Measurements from ENCODE around the gene EIPR1. TPM values are rescaled to one million over a fixed set of nuclear protein-coding genes. Genes with fewer than 3 reads are reported as not detected.
A peak's percentile ranks its signal among the peaks of the same experiment; 100 is the strongest.

Gene EIPR1
- total and polyA plus RNA-seq, 5 donors from 2014 or later = 26.6 to 44.8 (median 33.7) TPM

- H3K36me3 Mint-ChIP-seq = peaks cover 31% of the 10 kb centered on the region
- H3K27me3 Mint-ChIP-seq = no peaks in the 10 kb centered on the region
- H3K27ac ChIP-seq (ENCODE audit: insufficient read depth, low read length, poor library complexity, severe bottlenecking) = no peak overlapping the region
- H3K27ac Mint-ChIP-seq = no peak overlapping the region
- ATAC-seq (ENCODE audit: low read depth in 2 of 2) (no peak), DNase-seq (no peak)
- H3K4me1 Mint-ChIP-seq = peaks cover 0 to 3% (median under 1%) of the 10 kb centered on the region in 4 donors
- H3K36me3 ChIP-seq (ENCODE audit: control insufficient read depth, insufficient read depth, low read length) = no peaks in the 10 kb centered on the region
- H3K4me3 ChIP-seq (ENCODE audit: low read depth, low read length) = no peak overlapping the region
- H3K9me3 ChIP-seq (ENCODE audit: control insufficient read depth in 2 of 2, low read length in 2 of 2) = peaks cover 17 to 24% of the 10 kb centered on the region in 2 experiments
- no peak overlapping the region for H3K4me3 Mint-ChIP-seq
- no peaks in the 10 kb centered on the region for H3K27me3 ChIP-seq (ENCODE audit: control insufficient read depth, insufficient read depth, low read length)
- H3K4me1 ChIP-seq (ENCODE audit: control insufficient read depth, insufficient read depth, low read length, poor library complexity, severe bottlenecking) = no peaks in the 10 kb centered on the region
- peaks cover 0 to 32% (median 4%) of the 10 kb centered on the region in 7 donors for H3K9me3 Mint-ChIP-seq
Observed at GRCh38 chr2:3160751-3161330, 216.8 kb downstream of the EIPR1 start.

GRCh38 chr2:3159782-3160545 is 217.7 kb downstream of the EIPR1 start:
- ATAC-seq (ENCODE audit: low read depth in 2 of 2) (no peak), DNase-seq (no peak)
- no peak overlapping the region for H3K4me3 ChIP-seq (ENCODE audit: low read depth, low read length)
- H3K27me3 ChIP-seq (ENCODE audit: control insufficient read depth, insufficient read depth, low read length) = no peaks in the 10 kb centered on the region
- Mint-ChIP-seq H3K27me3 (no peaks in the 10 kb centered on the region), H3K27ac (no peak overlapping the region), H3K4me3 (no peak overlapping the region), H3K9me3 (peaks cover 0 to 25% (median 3%) of the 10 kb centered on the region in 7 donors), H3K4me1 (peaks cover 0 to 4% (median 3%) of the 10 kb centered on the region in 4 donors), H3K36me3 (peaks cover 29% of the 10 kb centered on the region)
- no peaks in the 10 kb centered on the region for H3K4me1 ChIP-seq (ENCODE audit: control insufficient read depth, insufficient read depth, low read length, poor library complexity, severe bottlenecking)
- H3K9me3 ChIP-seq (ENCODE audit: control insufficient read depth in 2 of 2, low read length in 2 of 2) = peaks cover 17 to 22% of the 10 kb centered on the region in 2 experiments
- H3K36me3 ChIP-seq (ENCODE audit: control insufficient read depth, insufficient read depth, low read length) = no peaks in the 10 kb centered on the region
- no peak overlapping the region for H3K27ac ChIP-seq (ENCODE audit: insufficient read depth, low read length, poor library complexity, severe bottlenecking)

- H3K9me3 Mint-ChIP-seq = peaks cover 0 to 5% (median 1%) of the 10 kb centered on the region in 7 donors
- ATAC-seq (ENCODE audit: low read depth in 2 of 2) (no peak), DNase-seq (no peak)
- Histone ChIP-seq H3K27ac (ENCODE audit: insufficient read depth, low read length, poor library complexity, severe bottlenecking) (no peak overlapping the region), H3K36me3 (ENCODE audit: control insufficient read depth, insufficient read depth, low read length) (no peaks in the 10 kb centered on the region), H3K4me3 (ENCODE audit: low read depth, low read length) (no peak overlapping the region), H3K27me3 (ENCODE audit: control insufficient read depth, insufficient read depth, low read length) (no peaks in the 10 kb centered on the region), H3K4me1 (ENCODE audit: control insufficient read depth, insufficient read depth, low read length, poor library complexity, severe bottlenecking) (no peaks in the 10 kb centered on the region), H3K9me3 (ENCODE audit: control insufficient read depth in 2 of 2, low read length in 2 of 2) (no peaks in the 10 kb centered on the region)
- peaks cover 41% of the 10 kb centered on the region for H3K36me3 Mint-ChIP-seq
- H3K27me3 Mint-ChIP-seq = no peaks in the 10 kb centered on the region
- no peak overlapping the region for H3K4me3 Mint-ChIP-seq
- no peak overlapping the region for H3K27ac Mint-ChIP-seq
- H3K4me1 Mint-ChIP-seq = peaks cover 4 to 9% (median 7%) of the 10 kb centered on the region in 4 donors
Observed at GRCh38 chr2:3154700-3155099, 222.9 kb downstream of the EIPR1 start.

- peak in 1 of 2 donors; percentile 34 for ATAC-seq (ENCODE audit: low read depth in 2 of 2)
- Mint-ChIP-seq H3K4me3 (peak overlapping the region in 1 of 4 donors; percentile 59), H3K27ac (no peak overlapping the region), H3K9me3 (peaks cover 0 to 5% (median 1%) of the 10 kb centered on the region in 7 donors), H3K36me3 (peaks cover 37% of the 10 kb centered on the region), H3K27me3 (no peaks in the 10 kb centered on the region), H3K4me1 (peaks cover 4 to 9% (median 7%) of the 10 kb centered on the region in 4 donors)
- H3K4me3 ChIP-seq (ENCODE audit: low read depth, low read length) = no peak overlapping the region
- peak in 1 of 3 donors; percentile 18 for DNase-seq
- H3K9me3 ChIP-seq (ENCODE audit: control insufficient read depth in 2 of 2, low read length in 2 of 2) = no peaks in the 10 kb centered on the region
- no peak overlapping the region for H3K27ac ChIP-seq (ENCODE audit: insufficient read depth, low read length, poor library complexity, severe bottlenecking)
- H3K36me3 ChIP-seq (ENCODE audit: control insufficient read depth, insufficient read depth, low read length) = no peaks in the 10 kb centered on the region
- H3K4me1 ChIP-seq (ENCODE audit: control insufficient read depth, insufficient read depth, low read length, poor library complexity, severe bottlenecking) = no peaks in the 10 kb centered on the region
- no peaks in the 10 kb centered on the region for H3K27me3 ChIP-seq (ENCODE audit: control insufficient read depth, insufficient read depth, low read length)
Observed at GRCh38 chr2:3154146-3154545, 223.5 kb downstream of the EIPR1 start.

- Histone ChIP-seq H3K27me3 (ENCODE audit: control insufficient read depth, insufficient read depth, low read length) (no peaks in the 10 kb centered on the region), H3K27ac (ENCODE audit: insufficient read depth, low read length, poor library complexity, severe bottlenecking) (no peak overlapping the region), H3K36me3 (ENCODE audit: control insufficient read depth, insufficient read depth, low read length) (no peaks in the 10 kb centered on the region), H3K9me3 (ENCODE audit: control insufficient read depth in 2 of 2, low read length in 2 of 2) (no peaks in the 10 kb centered on the region), H3K4me3 (ENCODE audit: low read depth, low read length) (no peak overlapping the region), H3K4me1 (ENCODE audit: control insufficient read depth, insufficient read depth, low read length, poor library complexity, severe bottlenecking) (no peaks in the 10 kb centered on the region)
- Mint-ChIP-seq H3K9me3 (peaks cover 0 to 5% (median 0%) of the 10 kb centered on the region in 7 donors), H3K27me3 (no peaks in the 10 kb centered on the region), H3K27ac (no peak overlapping the region), H3K4me1 (peaks cover 3 to 9% (median 6%) of the 10 kb centered on the region in 4 donors), H3K36me3 (peaks cover 29% of the 10 kb centered on the region), H3K4me3 (no peak overlapping the region)
- ATAC-seq (ENCODE audit: low read depth in 2 of 2) (no peak), DNase-seq (no peak)
Observed at GRCh38 chr2:3151153-3151918, 226.3 kb downstream of the EIPR1 start.

- H3K27me3 Mint-ChIP-seq = no peaks in the 10 kb centered on the region
- H3K4me3 Mint-ChIP-seq = no peak overlapping the region
- Histone ChIP-seq H3K9me3 (ENCODE audit: control insufficient read depth in 2 of 2, low read length in 2 of 2) (no peaks in the 10 kb centered on the region), H3K27ac (ENCODE audit: insufficient read depth, low read length, poor library complexity, severe bottlenecking) (no peak overlapping the region), H3K4me3 (ENCODE audit: low read depth, low read length) (no peak overlapping the region), H3K4me1 (ENCODE audit: control insufficient read depth, insufficient read depth, low read length, poor library complexity, severe bottlenecking) (no peaks in the 10 kb centered on the region), H3K27me3 (ENCODE audit: control insufficient read depth, insufficient read depth, low read length) (no peaks in the 10 kb centered on the region), H3K36me3 (ENCODE audit: control insufficient read depth, insufficient read depth, low read length) (no peaks in the 10 kb centered on the region)
- no peak for ATAC-seq (ENCODE audit: low read depth in 2 of 2)
- H3K27ac Mint-ChIP-seq = no peak overlapping the region
- H3K9me3 Mint-ChIP-seq = peaks cover 0 to 5% (median 1%) of the 10 kb centered on the region in 7 donors
- H3K4me1 Mint-ChIP-seq = peaks cover 0 to 7% (median 4%) of the 10 kb centered on the region in 4 donors
- DNase-seq = no peak
- peaks cover 24% of the 10 kb centered on the region for H3K36me3 Mint-ChIP-seq
Observed at GRCh38 chr2:3149441-3150217, 228.0 kb downstream of the EIPR1 start.

GRCh38 chr2:3148716-3149115 is 228.9 kb downstream of the EIPR1 start:
- Mint-ChIP-seq H3K27me3 (no peaks in the 10 kb centered on the region), H3K36me3 (peaks cover 20% of the 10 kb centered on the region), H3K4me1 (peaks cover 0 to 4% (median 0%) of the 10 kb centered on the region in 4 donors), H3K9me3 (peaks cover 0 to 5% (median 1%) of the 10 kb centered on the region in 7 donors), H3K4me3 (no peak overlapping the region), H3K27ac (no peak overlapping the region)
- H3K4me3 ChIP-seq (ENCODE audit: low read depth, low read length) = no peak overlapping the region
- H3K4me1 ChIP-seq (ENCODE audit: control insufficient read depth, insufficient read depth, low read length, poor library complexity, severe bottlenecking) = no peaks in the 10 kb centered on the region
- no peak overlapping the region for H3K27ac ChIP-seq (ENCODE audit: insufficient read depth, low read length, poor library complexity, severe bottlenecking)
- DNase-seq (no peak), ATAC-seq (ENCODE audit: low read depth in 2 of 2) (no peak)
- H3K9me3 ChIP-seq (ENCODE audit: control insufficient read depth in 2 of 2, low read length in 2 of 2) = no peaks in the 10 kb centered on the region
- H3K36me3 ChIP-seq (ENCODE audit: control insufficient read depth, insufficient read depth, low read length) = no peaks in the 10 kb centered on the region
- no peaks in the 10 kb centered on the region for H3K27me3 ChIP-seq (ENCODE audit: control insufficient read depth, insufficient read depth, low read length)

Data from CD4-positive, CD25-positive, alpha-beta regulatory T cell (primary cell).